Dedifferentiated amniotic fluid mesenchymal stem cell (primary cell): ENCODE results near the gene ORMDL2.
"Not testable (repeated sequence)": the region's sequence is repeated elsewhere in the genome, so short reads cannot be mapped to it uniquely, and the experiment has no call there.

Experiments used
- DNase-seq: peaks from one replicate; pipeline ENCODE4 v3.0.0-alpha.2; 2016; ENCODE audit errors: extremely low spot score

ORMDL2 gene

DNA sequence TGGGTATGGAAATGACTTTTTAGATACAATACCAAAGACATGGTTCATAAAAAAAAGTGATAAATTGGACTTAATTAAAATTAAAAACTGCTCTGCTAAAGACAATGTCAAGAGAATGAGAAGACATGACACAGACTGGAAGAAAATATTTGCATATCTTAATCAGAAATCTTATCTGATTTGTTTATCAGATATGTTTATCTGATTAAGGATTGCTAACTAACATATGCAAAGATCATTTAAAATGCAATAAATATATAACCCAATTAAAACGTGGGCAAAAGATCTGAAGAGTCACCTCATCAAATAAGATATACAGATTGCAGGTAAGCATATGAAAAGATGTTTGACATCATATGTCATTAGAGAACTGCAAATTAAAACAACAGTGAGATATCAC is 34.9 kb downstream of the ORMDL2 start:
- no peak for DNase-seq

DNA sequence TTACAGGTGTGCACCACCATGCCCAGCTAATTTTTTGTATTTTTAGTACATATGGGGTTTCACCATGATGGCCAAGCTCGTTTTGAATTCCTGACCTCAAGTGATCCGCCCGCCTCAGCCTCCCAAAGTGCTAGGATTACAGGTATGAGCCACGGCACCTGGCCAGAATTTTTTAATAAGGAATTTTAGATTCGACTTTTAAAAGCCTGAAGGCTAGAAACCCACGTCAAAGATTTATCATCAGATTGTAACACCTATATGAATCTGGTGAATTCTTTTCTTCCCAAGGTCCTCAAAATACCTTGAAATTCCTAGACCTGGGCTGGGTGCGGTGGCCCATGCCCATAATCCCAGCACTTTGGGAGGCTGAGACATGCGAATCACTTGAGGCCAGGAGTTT is 43.6 kb downstream of the ORMDL2 start:
- DNase-seq, result no peak

DNA sequence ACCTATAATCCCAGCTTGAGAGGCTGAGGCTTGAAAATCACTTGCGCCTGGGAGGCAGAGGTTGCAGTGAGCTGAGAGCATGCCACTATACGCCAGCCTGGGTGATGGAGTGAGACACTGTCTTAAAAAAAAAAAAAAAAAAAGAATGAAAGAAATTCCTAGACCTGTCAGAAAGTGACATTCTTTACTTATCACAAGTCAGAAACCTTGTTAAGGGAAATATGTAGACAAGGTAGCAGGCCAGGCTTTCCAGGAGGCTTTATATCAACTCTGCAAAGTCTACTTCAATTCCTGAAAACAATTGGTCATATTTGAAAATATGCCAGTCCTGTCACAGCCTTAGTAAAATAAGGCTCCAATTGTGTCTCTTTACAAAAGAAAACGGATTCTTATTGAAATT is 44.0 kb downstream of the ORMDL2 start:
- no peak for DNase-seq

DNA sequence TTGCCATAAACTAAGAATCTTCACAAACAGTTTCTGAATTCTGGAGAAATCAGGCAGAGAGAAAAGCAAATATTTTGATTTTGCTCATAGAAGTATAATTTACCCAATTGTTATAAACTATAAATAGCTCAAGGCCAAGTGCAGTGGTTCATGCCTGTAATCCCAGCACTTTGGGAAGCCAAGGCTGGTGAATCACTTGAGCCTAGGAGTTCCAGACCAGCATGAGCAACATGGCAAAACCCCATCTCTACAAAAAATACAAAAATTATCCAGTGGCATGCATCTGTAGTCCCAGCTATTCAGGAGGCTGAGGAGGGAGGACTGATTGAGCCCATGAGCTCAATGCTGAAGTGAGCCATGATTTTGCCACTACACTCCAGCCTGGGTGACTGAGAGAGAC is 44.4 kb downstream of the ORMDL2 start:
- no peak for DNase-seq

DNA sequence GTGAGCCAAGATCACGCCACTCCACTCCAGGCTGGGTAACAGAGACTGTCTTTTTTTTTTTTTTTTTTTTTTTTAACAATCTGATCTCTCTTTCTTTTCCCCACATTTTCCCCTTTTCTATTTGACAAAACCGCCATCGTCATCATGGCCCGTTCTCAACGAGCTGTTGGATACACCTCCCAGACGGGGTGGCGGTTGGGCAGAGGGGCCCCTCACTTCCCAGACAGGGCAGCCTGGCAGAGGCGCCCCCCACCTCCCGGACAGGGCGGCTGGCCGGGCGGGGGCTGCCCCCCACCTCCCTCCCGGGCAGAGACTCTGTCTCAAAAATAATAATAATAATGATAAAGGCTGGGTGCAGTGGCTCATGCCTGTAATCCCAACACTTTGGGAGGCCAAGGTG is 45.1 kb downstream of the ORMDL2 start:
- not testable (repeated sequence) for DNase-seq

DNA sequence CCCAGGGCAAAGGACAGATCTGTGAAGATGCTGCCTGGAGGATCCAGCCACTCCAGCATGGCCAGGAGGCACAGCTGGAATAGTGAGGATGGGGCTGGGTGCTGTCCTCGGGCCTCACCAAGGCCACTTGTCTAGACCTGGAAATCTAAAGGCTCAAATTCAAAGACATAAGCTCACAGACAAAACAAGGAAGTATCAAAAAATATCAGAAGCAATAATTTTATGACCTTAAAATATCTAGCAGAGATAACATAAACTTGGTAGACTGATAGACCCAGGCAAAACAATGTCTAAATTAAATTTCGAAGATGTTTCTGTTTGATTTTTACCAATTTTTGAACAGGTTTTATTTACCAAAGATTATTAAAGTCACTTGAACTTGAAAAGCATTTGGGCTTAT is 47.5 kb downstream of the ORMDL2 start:
- DNase-seq, result no peak

DNA sequence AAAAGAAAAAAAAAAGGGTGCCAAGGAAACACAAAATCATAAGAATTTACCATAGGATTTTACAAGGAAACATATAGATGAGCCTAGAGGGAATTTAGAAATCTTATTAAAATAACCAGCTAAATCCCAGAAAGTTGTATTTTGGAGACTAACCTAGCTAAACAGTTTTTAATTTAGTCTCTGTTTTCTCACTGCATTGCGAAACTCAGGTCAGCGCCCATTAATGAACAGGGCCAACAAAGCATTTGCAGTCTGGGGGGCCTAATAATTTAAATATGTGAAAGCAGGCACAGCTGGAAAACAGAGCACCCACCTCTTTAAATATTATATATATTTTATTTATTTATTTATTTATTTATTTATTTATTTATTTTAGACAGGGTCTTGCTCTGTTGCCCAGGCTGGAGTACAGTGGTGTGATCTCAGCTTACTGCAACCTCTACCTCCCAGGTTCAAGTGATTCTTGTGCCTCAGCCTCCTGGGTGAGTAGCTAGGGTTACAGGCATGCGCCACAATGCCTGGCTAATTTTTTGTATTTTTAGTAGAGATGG is 48.7 kb downstream of the ORMDL2 start:
- not testable (repeated sequence) for DNase-seq
